ENCODE data around the gene XRCC1. TPM values are rescaled to one million over a fixed set of nuclear protein-coding genes. Genes with fewer than 3 reads are reported as not detected.
"Not testable (repeated sequence)": the region's sequence is repeated elsewhere in the genome, so short reads cannot be mapped to it uniquely, and the experiment has no call there.

The XRCC1 gene
- total RNA-seq, 1 donor from 2014 or later: 27.4 TPM

- intact Hi-C loops (cut with micrococcal nuclease): loop anchor here (1.0 to 5.0 kb wide), 11 partner anchors 16 to 906 kb away; partner anchors contain the start of genes PHLDB3, PINLYP, SMG9 and XRCC1
- H3K4me1 Mint-ChIP-seq (ENCODE audit: low read depth): peaks cover 39% of the 10 kb centered on the region
These were observed 20.9 kb upstream of the XRCC1 start, which contains the start of the genes IRGQ and ZNF576 for GRCh38 chr19:43595999-43596841. IRGQ (minus strand) TSS chr19:43596134; CDS start chr19:43595338, 796 bp downstream. ZNF576 (plus strand) TSS chr19:43596595; CDS start chr19:43597109, 514 bp downstream.

DNA sequence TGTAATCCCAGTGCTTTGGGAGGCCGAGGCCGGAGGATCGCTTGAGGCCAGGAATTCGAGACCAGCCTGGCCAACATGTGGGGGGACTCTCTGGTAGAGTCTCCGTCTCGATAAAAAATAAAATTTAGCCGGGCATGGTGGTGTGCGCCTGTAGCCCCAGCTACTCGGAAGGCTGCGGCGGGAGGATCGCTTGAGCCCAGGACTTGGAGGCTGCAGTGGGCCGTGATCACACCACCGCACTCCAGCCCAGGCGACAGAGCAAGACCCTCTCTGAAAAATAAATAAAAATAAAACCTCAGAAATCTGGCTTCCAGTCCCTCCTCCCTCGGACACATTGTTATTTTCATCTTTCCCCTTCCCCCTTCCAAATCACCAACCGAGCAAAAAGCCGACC lies 20.3 kb upstream of the XRCC1 start:
- Mint-ChIP-seq H3K36me3 (ENCODE audit: low read depth) (peaks cover 17% of the 10 kb centered on the region), H3K27ac (peak overlapping the region; percentile 97), H3K4me3 (peak overlapping the region; percentile 97), H3K4me1 (ENCODE audit: low read depth) (peaks cover 43% of the 10 kb centered on the region), H3K9me3 (no peaks in the 10 kb centered on the region), H3K27me3 (ENCODE audit: insufficient read depth) (no peaks in the 10 kb centered on the region)
- intact Hi-C loops (cut with micrococcal nuclease): loop anchor here (2.0 to 5.0 kb wide), 2 partner anchors 149 to 907 kb away; partner anchors contain the start of gene ZNF180
- DNase-seq (ENCODE audit: low spot score): peak; percentile 14

More at GRCh38 chr19:43595999-43596841, 20.9 kb upstream of the XRCC1 start, which contains the start of the genes IRGQ and ZNF576:
- peak within 1 kb of the TSS; percentile 97 for H3K27ac Mint-ChIP-seq
- H3K4me3 Mint-ChIP-seq: peak within 1 kb of the TSS; percentile 97
- H3K36me3 Mint-ChIP-seq (ENCODE audit: low read depth): peaks cover 15% of the 10 kb centered on the region
- DNase-seq (ENCODE audit: low spot score): peak; percentile 100
- H3K27me3 Mint-ChIP-seq (ENCODE audit: insufficient read depth): no peaks in the 10 kb centered on the region
- no peaks in the 10 kb centered on the region for H3K9me3 Mint-ChIP-seq

DNA sequence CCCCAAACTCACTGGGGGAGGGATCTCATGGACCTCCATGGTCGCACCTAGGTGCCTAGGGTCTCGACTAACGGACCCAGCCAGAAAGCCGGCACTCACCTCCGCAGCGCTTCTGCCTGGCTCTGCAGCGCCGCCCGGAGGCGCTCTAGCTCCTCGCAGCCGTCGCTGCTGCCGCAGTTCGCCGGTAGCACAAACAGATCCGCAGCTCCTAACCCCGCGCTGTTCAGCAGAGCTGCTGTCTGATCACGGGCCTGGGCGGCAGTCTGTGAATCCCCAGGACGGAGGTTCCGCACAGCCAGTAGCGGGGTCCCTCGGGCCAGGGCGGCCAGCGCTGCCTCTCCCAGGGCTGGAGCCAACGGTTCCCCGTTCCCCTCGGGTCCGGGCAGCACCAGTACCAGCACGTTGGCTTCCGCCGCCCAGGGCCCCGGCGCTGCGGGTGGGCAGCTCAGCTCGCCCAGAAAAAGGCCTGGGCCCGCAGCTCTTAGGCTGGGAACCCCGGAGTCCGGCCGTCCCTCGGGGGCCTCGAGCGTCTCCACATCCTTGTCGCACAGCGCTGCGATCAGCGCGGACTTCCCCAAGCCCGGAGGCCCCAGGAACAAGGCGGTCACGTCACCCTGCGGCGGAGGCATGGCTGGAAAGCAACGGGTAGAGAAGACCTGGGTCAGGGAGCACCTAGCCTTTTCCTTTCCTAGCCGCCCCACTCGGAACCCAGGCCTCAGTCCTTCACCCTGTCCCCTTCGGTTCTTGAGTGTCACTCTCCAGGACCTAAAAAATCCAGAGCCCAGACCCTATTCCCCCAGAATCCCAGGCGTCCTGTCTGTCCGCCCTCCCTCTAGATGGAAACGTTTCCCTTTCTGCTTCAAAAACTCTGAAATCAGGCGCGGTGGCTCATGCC lies 19.6 kb upstream of the XRCC1 start:
- Mint-ChIP-seq H3K36me3 (ENCODE audit: low read depth) (peaks cover 19% of the 10 kb centered on the region), H3K4me1 (ENCODE audit: low read depth) (peaks cover 44% of the 10 kb centered on the region), H3K9me3 (no peaks in the 10 kb centered on the region), H3K27ac (peak overlapping the region; percentile 97), H3K27me3 (ENCODE audit: insufficient read depth) (no peaks in the 10 kb centered on the region), H3K4me3 (peak overlapping the region; percentile 97)
- intact Hi-C loops (cut with micrococcal nuclease): loop anchor here (1.0 to 5.0 kb wide), 3 partner anchors 40 to 907 kb away; partner anchors contain the start of gene ZNF180
- peak; percentile 68 for DNase-seq (ENCODE audit: low spot score)

DNA sequence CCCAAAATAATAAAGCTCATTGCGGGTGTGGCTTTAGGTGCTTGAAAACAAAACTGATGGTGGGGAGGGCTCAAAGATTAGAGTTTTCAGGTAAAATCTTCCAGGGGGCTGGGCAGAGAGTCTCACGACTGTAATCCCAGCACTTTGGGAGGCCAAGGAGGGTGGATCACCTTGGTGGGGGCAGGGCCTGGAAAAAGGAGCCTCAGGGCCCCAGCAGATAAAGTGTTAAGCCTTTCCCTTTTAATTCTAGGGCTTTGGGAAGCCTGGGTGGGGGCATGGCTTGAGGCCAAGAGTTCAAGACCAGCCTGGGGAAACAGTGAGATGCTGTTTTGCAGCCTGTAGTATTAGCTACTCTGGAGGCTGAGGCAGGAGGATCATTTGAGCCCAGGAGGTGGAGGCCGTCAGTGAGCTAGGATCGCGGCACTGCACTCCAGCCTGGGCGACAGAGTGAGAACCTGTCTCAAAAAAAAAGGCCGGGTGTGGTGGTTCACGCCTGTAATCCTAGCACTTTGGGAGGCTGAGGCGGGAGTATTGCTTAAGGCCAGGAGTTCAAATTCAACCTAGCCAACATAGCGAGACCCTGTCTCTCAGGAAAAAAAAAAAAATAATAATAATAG lies 18.9 kb upstream of the XRCC1 start:
- H3K9me3 Mint-ChIP-seq: no peaks in the 10 kb centered on the region
- H3K27me3 Mint-ChIP-seq (ENCODE audit: insufficient read depth): no peaks in the 10 kb centered on the region
- H3K4me3 Mint-ChIP-seq: peak overlapping the region; percentile 73
- peak overlapping the region; percentile 46 for H3K27ac Mint-ChIP-seq
- H3K4me1 Mint-ChIP-seq (ENCODE audit: low read depth): peaks cover 52% of the 10 kb centered on the region
- intact Hi-C loops (cut with micrococcal nuclease): loop anchor here (1.0 to 2.0 kb wide), 2 partner anchors 39 to 147 kb away; no protein-coding TSS in a partner anchor
- no peak for DNase-seq (ENCODE audit: low spot score)
- peaks cover 23% of the 10 kb centered on the region for H3K36me3 Mint-ChIP-seq (ENCODE audit: low read depth)

- H3K4me1 Mint-ChIP-seq (ENCODE audit: low read depth): peaks cover 49% of the 10 kb centered on the region
- no peaks in the 10 kb centered on the region for H3K27me3 Mint-ChIP-seq (ENCODE audit: insufficient read depth)
- intact Hi-C loops (cut with micrococcal nuclease): no loop called here
- peak overlapping the region; percentile 73 for H3K4me3 Mint-ChIP-seq
- H3K27ac Mint-ChIP-seq: peak overlapping the region; percentile 74
- H3K9me3 Mint-ChIP-seq: no peaks in the 10 kb centered on the region
- DNase-seq (ENCODE audit: low spot score): no peak
- H3K36me3 Mint-ChIP-seq (ENCODE audit: low read depth): peaks cover 27% of the 10 kb centered on the region
These were observed 17.5 kb upstream of the XRCC1 start for GRCh38 chr19:43592800-43593350.

DNA sequence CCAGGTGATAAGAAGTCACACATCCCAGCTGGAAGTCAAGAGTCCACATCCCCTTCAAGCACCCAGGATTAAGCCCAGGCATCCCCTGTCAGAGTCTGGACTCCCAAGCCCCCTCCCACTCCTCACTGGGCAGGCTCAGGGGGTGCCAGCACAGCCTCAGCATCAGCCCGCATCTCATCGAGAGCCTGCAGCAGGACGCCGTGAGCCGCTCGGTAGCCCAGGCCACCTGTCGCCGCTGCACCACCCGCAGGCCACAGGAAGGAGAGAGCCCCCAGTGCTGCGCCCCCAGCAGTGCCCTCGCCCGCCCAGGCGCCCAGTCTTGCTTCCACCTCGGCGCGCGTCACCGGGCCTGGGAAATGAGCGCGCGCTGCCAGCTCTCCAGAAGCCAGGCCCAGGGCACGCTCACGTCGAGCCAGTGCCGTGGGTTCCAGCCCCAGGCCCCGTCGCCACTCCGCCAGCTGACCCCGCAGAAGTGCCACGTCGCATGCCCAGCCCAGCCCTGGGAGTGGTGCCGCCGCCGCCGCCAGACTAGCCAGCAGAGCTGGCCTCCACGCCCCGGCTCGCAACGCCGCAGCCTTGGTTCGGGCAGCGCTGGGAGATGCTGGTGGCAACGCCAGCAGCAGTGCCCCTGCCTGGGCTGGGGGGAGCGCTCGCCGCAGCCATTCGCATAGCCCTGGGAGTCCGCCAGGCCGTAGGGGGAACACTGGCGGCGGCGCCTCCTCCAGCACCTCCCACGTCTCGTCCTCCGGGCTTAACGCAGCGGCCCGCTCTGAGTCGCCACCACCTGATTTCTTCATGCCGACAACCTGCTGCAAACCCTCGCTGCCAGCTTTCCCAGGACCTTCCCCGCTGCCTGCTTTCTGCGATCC lies 16.8 kb upstream of the XRCC1 start:
- Mint-ChIP-seq H3K27me3 (ENCODE audit: insufficient read depth) (no peaks in the 10 kb centered on the region), H3K27ac (no peak overlapping the region), H3K9me3 (no peaks in the 10 kb centered on the region), H3K4me3 (no peak overlapping the region), H3K4me1 (ENCODE audit: low read depth) (peaks cover 41% of the 10 kb centered on the region), H3K36me3 (ENCODE audit: low read depth) (peaks cover 27% of the 10 kb centered on the region)
- intact Hi-C loops (cut with micrococcal nuclease): no loop called here
- no peak for DNase-seq (ENCODE audit: low spot score)

GRCh38 chr19:43589678-43590077 lies 14.4 kb upstream of the XRCC1 start:
- no peaks in the 10 kb centered on the region for H3K9me3 Mint-ChIP-seq
- peaks cover 34% of the 10 kb centered on the region for H3K36me3 Mint-ChIP-seq (ENCODE audit: low read depth)
- no peak overlapping the region for H3K4me3 Mint-ChIP-seq
- H3K27me3 Mint-ChIP-seq (ENCODE audit: insufficient read depth): no peaks in the 10 kb centered on the region
- intact Hi-C loops (cut with micrococcal nuclease): no loop called here
- peak overlapping the region; percentile 65 for H3K27ac Mint-ChIP-seq
- H3K4me1 Mint-ChIP-seq (ENCODE audit: low read depth): peaks cover 35% of the 10 kb centered on the region
- DNase-seq (ENCODE audit: low spot score): no peak

DNA sequence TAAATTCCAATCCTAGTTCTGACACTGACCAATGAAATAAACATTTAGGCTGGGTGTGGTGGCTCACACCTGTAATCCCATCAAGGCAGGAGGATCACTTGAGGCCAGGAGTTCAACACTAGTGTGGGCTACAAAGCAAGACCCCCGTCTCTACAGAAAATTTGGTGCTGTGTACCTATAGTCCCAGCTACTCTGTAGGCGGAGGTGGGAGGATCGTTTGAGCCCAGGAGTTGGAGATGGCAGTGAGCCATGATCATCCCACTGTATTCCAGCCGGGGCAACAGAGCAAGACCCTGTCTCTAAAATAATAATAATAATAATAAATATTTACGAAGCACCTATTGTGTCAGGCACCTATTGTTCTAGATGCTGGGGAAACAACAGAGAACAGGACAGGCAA lies 13.9 kb upstream of the XRCC1 start:
- DNase-seq (ENCODE audit: low spot score): no peak
- no peaks in the 10 kb centered on the region for H3K9me3 Mint-ChIP-seq
- H3K4me1 Mint-ChIP-seq (ENCODE audit: low read depth): peaks cover 39% of the 10 kb centered on the region
- intact Hi-C loops (cut with micrococcal nuclease): no loop called here
- peaks cover 34% of the 10 kb centered on the region for H3K36me3 Mint-ChIP-seq (ENCODE audit: low read depth)
- H3K27me3 Mint-ChIP-seq (ENCODE audit: insufficient read depth): no peaks in the 10 kb centered on the region
- H3K27ac Mint-ChIP-seq: no peak overlapping the region
- no peak overlapping the region for H3K4me3 Mint-ChIP-seq

DNA sequence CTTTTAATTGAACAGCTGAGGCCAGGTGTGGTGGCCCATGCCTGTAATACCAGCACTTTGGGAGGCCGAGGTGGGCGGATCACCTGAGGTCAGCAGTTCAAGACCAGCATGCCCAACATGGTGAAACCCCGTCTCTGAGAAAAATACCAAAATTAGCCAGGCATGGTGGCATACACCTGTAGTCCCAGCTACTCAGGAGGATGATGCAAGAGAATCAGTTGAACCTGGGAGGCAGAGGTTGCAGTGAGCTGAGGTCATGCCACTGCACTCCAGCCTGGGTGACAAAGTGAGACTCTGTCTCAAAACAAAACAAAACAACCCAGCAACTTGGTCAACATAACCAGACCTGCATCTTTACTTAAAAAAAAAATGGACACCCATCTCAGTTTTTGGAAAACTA lies 11.7 kb upstream of the XRCC1 start:
- H3K4me3 Mint-ChIP-seq; DNase-seq (ENCODE audit: low spot score); H3K27me3 Mint-ChIP-seq (ENCODE audit: insufficient read depth); H3K27ac Mint-ChIP-seq; intact Hi-C loops (cut with micrococcal nuclease); H3K9me3 Mint-ChIP-seq: not testable (repeated sequence)
- H3K36me3 Mint-ChIP-seq (ENCODE audit: low read depth): peaks cover 24% of the 10 kb centered on the region
- H3K4me1 Mint-ChIP-seq (ENCODE audit: low read depth): peaks cover 31% of the 10 kb centered on the region

DNA sequence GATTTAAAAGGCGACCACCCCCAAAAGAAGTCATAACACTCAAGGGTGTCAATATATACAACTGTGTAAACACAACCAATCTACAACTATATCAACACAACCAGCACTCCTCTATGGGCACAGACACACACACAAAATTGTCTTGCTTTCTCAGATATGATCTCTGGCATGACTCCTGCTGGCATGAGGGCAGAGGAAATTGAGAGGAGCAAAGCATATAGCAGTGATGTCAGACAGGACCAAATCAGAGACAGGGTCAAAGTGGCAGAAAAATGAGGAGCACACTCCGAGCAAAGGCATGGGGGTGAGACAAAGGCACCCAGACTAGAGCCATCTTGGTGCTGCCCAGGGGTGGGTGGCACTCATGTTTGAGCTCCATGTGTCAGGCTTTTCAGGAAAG lies 11.0 kb upstream of the XRCC1 start:
- no peaks in the 10 kb centered on the region for H3K27me3 Mint-ChIP-seq (ENCODE audit: insufficient read depth)
- no peak for DNase-seq (ENCODE audit: low spot score)
- H3K27ac Mint-ChIP-seq: no peak overlapping the region
- H3K9me3 Mint-ChIP-seq: no peaks in the 10 kb centered on the region
- peaks cover 24% of the 10 kb centered on the region for H3K36me3 Mint-ChIP-seq (ENCODE audit: low read depth)
- no peak overlapping the region for H3K4me3 Mint-ChIP-seq
- intact Hi-C loops (cut with micrococcal nuclease): no loop called here
- peaks cover 31% of the 10 kb centered on the region for H3K4me1 Mint-ChIP-seq (ENCODE audit: low read depth)

GRCh38 chr19:43584484-43584883 lies 9.2 kb upstream of the XRCC1 start:
- H3K27ac Mint-ChIP-seq: peak overlapping the region; percentile 63
- H3K9me3 Mint-ChIP-seq: no peaks in the 10 kb centered on the region
- no peaks in the 10 kb centered on the region for H3K27me3 Mint-ChIP-seq (ENCODE audit: insufficient read depth)
- intact Hi-C loops (cut with micrococcal nuclease): no loop called here
- H3K4me1 Mint-ChIP-seq (ENCODE audit: low read depth): peaks cover 28% of the 10 kb centered on the region
- H3K36me3 Mint-ChIP-seq (ENCODE audit: low read depth): peaks cover 17% of the 10 kb centered on the region
- no peak overlapping the region for H3K4me3 Mint-ChIP-seq
- DNase-seq (ENCODE audit: low spot score): no peak
